PC-3 (cell line): ENCODE measurements around the gene PSPH.

Experiments used
- EZH2phosphoT487 ChIP-seq: fragments of 300-600 bp; sonication (generic); IDR thresholded peaks from 2 replicates; pipeline ENCODE4 v1.6.1; 2018; ENCODE audit warnings: mild to moderate bottlenecking, antibody characterized with exemption, low read length, borderline replicate concordance
- TF ChIP-seq, protein P1 (sequence below): fragments of 300-600 bp; sonication (generic); conservative IDR thresholded peaks from 2 replicates; pipeline ENCODE4 v1.5.1; 2017; ENCODE audit warnings: antibody characterized with exemption, low read depth, mild to moderate bottlenecking, low read length

DNA sequence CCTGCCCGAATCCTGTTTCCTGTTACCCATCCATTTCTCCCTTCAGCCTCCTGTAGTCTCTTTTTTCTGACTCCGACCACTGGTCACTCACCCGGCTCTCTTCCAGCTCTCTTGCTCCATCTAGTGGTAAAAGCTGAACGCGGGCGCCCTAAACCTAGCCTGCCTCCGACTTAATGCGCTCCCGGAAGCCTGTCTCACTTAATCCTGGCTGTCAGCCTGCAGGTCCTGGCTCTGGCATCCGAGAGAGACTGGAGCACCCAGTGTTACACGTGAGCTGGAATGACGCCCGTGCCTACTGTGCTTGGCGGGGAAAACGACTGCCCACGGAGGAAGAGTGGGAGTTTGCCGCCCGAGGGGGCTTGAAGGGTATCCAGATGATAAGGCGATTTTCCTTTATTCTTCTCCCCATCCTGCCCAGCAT lies 23.1 kb upstream of the PSPH start:
- TF ChIP-seq, protein P1, sequence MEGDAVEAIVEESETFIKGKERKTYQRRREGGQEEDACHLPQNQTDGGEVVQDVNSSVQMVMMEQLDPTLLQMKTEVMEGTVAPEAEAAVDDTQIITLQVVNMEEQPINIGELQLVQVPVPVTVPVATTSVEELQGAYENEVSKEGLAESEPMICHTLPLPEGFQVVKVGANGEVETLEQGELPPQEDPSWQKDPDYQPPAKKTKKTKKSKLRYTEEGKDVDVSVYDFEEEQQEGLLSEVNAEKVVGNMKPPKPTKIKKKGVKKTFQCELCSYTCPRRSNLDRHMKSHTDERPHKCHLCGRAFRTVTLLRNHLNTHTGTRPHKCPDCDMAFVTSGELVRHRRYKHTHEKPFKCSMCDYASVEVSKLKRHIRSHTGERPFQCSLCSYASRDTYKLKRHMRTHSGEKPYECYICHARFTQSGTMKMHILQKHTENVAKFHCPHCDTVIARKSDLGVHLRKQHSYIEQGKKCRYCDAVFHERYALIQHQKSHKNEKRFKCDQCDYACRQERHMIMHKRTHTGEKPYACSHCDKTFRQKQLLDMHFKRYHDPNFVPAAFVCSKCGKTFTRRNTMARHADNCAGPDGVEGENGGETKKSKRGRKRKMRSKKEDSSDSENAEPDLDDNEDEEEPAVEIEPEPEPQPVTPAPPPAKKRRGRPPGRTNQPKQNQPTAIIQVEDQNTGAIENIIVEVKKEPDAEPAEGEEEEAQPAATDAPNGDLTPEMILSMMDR = peak; percentile 90
- no peak for TF ChIP-seq EZH2phosphoT487
